Osteoblast (primary cell): ENCODE measurements around the gene GDF15. TPM values are rescaled to one million over a fixed set of nuclear protein-coding genes. Genes with fewer than 3 reads are reported as not detected.

Experiments used
- DNase-seq: peaks from one replicate; pipeline ENCODE4 v3.0.0; 2011; ENCODE audit warnings: low spot score, mixed read lengths; ENCODE audit not compliant: insufficient read length; ENCODE audit errors: missing footprints
- H2AFZ ChIP-seq: 2 replicates; pipeline ENCODE4 v1.6.0; 2011; ENCODE audit warnings: mild to moderate bottlenecking, low read length
- H3K27ac ChIP-seq: 2 replicates; pipeline ENCODE4 v1.5.1; 2011; ENCODE audit warnings: mild to moderate bottlenecking, low read depth, low read length, moderate library complexity
- H3K27me3 ChIP-seq: 2 replicates; pipeline ENCODE4 v1.6.0; 2012; ENCODE audit warnings: mild to moderate bottlenecking, control low read depth, inconsistent platforms, low read length, moderate library complexity; ENCODE audit not compliant: insufficient read depth
- H3K36me3 ChIP-seq: 2 replicates; pipeline ENCODE4 v1.5.1; 2011; ENCODE audit warnings: mild to moderate bottlenecking, low read length, control low read depth, moderate library complexity; ENCODE audit not compliant: insufficient read depth
- H3K4me1 ChIP-seq: 2 replicates; pipeline ENCODE4 v1.5.1; 2011; ENCODE audit warnings: mild to moderate bottlenecking, low read length, control low read depth, moderate library complexity; ENCODE audit not compliant: insufficient read depth
- H3K4me2 ChIP-seq: 2 replicates; pipeline ENCODE4 v1.6.0; 2011; ENCODE audit warnings: mild to moderate bottlenecking, low read length; ENCODE audit not compliant: insufficient read depth
- H3K4me3 ChIP-seq: fragments of 200-600 bp; sonication (generic); 3 replicates; pipeline ENCODE4 v1.5.1; 2012; ENCODE audit warnings: mild to moderate bottlenecking, low read length, inconsistent platforms; ENCODE audit not compliant: insufficient read depth
- H3K79me2 ChIP-seq: 2 replicates; pipeline ENCODE4 v1.6.0; 2012; ENCODE audit warnings: mild to moderate bottlenecking, low read length, control low read depth, inconsistent platforms; ENCODE audit not compliant: insufficient read depth
- H3K9me3 ChIP-seq: 2 replicates; pipeline ENCODE4 v1.5.1; 2011; ENCODE audit warnings: low read depth, low read length, control low read depth
- H4K20me1 ChIP-seq: 2 replicates; pipeline ENCODE4 v1.6.0; 2012; ENCODE audit warnings: mild to moderate bottlenecking, low read length, control low read depth; ENCODE audit not compliant: insufficient read depth
- total RNA-seq: library from RNA; depleted of rRNA; stranded (reverse); fragments of >200 nt; gene quantifications from 2 replicates; pipeline ENCODE4 v1.2.3, GENCODE V29; 2012
- TF ChIP-seq, protein P1 (sequence below): IDR thresholded peaks from 2 replicates; pipeline ENCODE4 v1.5.1; 2011; ENCODE audit warnings: mild to moderate bottlenecking, low read depth, low read length, moderate library complexity; ENCODE audit errors: extremely low read depth

Gene GDF15
- total RNA-seq, 1 donor: 74.2 TPM

DNA sequence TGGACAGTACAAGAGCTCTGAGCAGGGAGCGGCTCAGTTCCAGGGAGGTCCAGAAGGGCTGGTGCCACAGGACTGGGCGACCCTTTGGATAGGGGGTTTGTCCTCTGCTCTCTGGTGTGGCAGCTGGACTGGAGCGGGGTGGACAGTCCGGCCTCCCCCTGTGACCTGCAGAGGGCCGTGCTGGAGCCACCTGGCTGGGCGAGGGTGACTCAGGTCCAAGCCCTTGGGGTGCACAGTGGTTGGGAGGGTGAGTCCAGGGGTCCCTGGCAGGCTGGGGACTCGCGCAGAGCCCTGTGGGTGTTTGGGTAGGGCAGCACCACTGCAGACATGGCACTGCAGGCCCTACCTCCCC lies 40.4 kb downstream of the GDF15 start:
- peaks cover 29% of the 10 kb centered on the region for H3K4me1 ChIP-seq
- peaks cover 3% of the 10 kb centered on the region for H3K36me3 ChIP-seq
- H3K4me2 ChIP-seq: peak overlapping the region; percentile 54
- no peak overlapping the region for H2AFZ ChIP-seq
- H3K27ac ChIP-seq: peak overlapping the region; percentile 39
- TF ChIP-seq, protein P1, sequence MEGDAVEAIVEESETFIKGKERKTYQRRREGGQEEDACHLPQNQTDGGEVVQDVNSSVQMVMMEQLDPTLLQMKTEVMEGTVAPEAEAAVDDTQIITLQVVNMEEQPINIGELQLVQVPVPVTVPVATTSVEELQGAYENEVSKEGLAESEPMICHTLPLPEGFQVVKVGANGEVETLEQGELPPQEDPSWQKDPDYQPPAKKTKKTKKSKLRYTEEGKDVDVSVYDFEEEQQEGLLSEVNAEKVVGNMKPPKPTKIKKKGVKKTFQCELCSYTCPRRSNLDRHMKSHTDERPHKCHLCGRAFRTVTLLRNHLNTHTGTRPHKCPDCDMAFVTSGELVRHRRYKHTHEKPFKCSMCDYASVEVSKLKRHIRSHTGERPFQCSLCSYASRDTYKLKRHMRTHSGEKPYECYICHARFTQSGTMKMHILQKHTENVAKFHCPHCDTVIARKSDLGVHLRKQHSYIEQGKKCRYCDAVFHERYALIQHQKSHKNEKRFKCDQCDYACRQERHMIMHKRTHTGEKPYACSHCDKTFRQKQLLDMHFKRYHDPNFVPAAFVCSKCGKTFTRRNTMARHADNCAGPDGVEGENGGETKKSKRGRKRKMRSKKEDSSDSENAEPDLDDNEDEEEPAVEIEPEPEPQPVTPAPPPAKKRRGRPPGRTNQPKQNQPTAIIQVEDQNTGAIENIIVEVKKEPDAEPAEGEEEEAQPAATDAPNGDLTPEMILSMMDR: no peak
- no peaks in the 10 kb centered on the region for H3K27me3 ChIP-seq
- no peak overlapping the region for H3K4me3 ChIP-seq
- peaks cover 55% of the 10 kb centered on the region for H4K20me1 ChIP-seq
- no peak for DNase-seq
- H3K9me3 ChIP-seq: no peaks in the 10 kb centered on the region
- peaks cover 79% of the 10 kb centered on the region for H3K79me2 ChIP-seq

DNA sequence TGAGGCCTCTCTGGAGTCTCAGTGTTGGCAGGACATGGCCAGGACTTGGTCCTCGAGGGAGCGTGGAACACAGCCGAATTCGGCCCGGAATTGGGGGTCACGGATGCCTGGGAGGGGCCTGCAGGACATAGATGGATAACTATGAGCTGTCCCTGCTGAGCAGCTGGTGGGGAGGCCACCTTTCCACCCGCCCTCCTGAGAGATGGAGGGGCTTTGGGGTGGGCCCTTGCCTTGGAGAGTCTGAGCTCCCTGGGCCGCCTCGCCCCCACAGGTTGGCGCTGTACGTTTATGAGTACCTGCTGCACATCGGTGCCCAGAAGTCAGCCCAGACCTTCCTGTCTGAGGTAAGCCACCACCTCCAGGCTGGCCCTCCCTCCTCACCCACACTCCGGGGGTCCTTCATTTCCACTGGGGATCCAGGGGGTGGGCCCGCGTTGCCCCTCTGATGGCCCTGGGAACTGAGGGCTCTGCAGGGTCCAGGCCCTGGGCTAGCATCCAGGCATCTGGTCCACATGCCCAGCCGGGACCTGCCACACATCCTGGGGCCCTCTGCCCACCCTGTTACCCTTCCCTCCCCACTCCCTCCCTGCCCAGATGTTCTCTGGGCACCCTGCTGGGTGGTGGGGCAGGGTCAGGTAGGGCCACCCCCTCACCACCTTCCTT lies 41.3 kb downstream of the GDF15 start:
- H4K20me1 ChIP-seq: peaks cover 46% of the 10 kb centered on the region
- TF ChIP-seq, protein P1: no peak

DNA sequence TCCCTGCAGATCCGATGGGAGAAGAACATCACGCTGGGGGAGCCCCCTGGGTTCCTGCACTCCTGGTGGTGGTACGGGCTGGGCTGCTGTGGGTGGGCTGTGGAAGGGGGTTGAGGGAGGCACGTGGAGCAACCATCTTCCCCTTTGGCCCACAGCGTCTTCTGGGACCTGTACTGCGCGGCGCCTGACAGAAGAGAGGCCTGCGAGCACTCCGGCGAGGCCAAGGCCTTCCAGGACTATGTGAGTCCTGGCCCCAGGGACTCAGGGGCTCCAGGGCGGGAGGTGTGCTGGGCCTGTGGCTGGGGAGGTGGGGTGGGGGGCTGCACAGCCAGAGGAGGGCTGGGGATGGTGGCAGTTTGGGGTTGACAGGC lies 41.8 kb downstream of the GDF15 start:
- Histone ChIP-seq H4K20me1 (peaks cover 41% of the 10 kb centered on the region), H2AFZ (no peak overlapping the region), H3K27me3 (no peaks in the 10 kb centered on the region), H3K79me2 (peaks cover 65% of the 10 kb centered on the region), H3K4me3 (no peak overlapping the region), H3K9me3 (no peaks in the 10 kb centered on the region), H3K36me3 (peaks cover 3% of the 10 kb centered on the region), H3K27ac (no peak overlapping the region), H3K4me1 (peaks cover 29% of the 10 kb centered on the region), H3K4me2 (no peak overlapping the region)
- TF ChIP-seq, protein P1: no peak
- DNase-seq: peak; percentile 51

More for the DNA sequence above, 41.3 kb downstream of the GDF15 start:
- no peak overlapping the region for H3K4me2 ChIP-seq
- no peaks in the 10 kb centered on the region for H3K9me3 ChIP-seq
- H3K27me3 ChIP-seq: no peaks in the 10 kb centered on the region
- no peak overlapping the region for H2AFZ ChIP-seq
- H3K27ac ChIP-seq: peak overlapping the region; percentile 39
- peaks cover 3% of the 10 kb centered on the region for H3K36me3 ChIP-seq
- H3K4me3 ChIP-seq: no peak overlapping the region
- peaks cover 29% of the 10 kb centered on the region for H3K4me1 ChIP-seq
- H3K79me2 ChIP-seq: peaks cover 70% of the 10 kb centered on the region
- DNase-seq: peak; percentile 87

DNA sequence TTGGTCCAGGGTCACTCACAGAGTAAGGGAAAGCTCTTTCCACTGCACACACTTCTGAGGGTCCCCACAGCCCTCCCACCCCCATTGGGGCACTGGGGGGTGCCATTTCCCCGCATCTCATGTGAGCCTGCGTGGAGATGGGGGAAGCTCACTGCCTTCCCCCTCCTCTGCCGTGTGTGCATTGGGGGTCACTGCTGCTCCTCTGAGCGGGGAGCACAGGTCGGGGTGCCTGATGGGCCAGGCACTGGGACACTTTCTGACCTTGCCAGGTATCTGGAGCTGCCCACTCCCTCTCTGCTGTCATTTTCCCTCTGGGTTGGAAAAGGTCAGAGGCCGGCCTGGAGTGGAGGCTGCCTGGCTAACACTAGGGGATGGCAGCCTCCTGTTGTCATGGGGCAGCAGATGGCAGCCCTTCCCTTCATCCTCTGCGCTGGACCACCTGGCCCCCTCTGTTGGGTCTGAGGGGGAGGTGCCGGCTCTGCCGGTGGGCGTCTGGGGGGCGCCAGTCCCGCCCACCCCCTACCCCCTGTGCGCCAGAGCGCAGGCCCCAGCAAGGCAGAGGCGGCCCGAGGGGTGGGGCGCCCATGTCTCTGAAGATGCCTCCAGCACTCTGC lies 42.3 kb downstream of the GDF15 start:
- Histone ChIP-seq H2AFZ (no peak overlapping the region), H3K4me3 (no peak overlapping the region), H3K9me3 (no peaks in the 10 kb centered on the region), H3K79me2 (peaks cover 60% of the 10 kb centered on the region), H4K20me1 (peaks cover 36% of the 10 kb centered on the region), H3K27ac (peak overlapping the region; percentile 68), H3K4me1 (peaks cover 29% of the 10 kb centered on the region), H3K27me3 (no peaks in the 10 kb centered on the region), H3K36me3 (peaks cover 3% of the 10 kb centered on the region), H3K4me2 (peak overlapping the region; percentile 69)
- TF ChIP-seq, protein P1: no peak
- DNase-seq: peak; percentile 77
